Measurements from ENCODE around the gene KCND3. TPM values are rescaled to one million over a fixed set of nuclear protein-coding genes. Genes with fewer than 3 reads are reported as not detected.

Gene KCND3
- total RNA-seq, 1 donor from 2014 or later, result 2.6 TPM

- no peak for DNase-seq
Observed at GRCh38 chr1:111988377-111988742, 1.1 kb downstream of the KCND3 start.

- DNase-seq, result no peak
Observed at GRCh38 chr1:111987502-111987901, 2.0 kb downstream of the KCND3 start.

GRCh38 chr1:111983500-111983899 lies 6.0 kb downstream of the KCND3 start:
- no peak for DNase-seq

GRCh38 chr1:111982428-111982827 lies 7.0 kb downstream of the KCND3 start:
- DNase-seq, result no peak

GRCh38 chr1:111981871-111982270 lies 7.6 kb downstream of the KCND3 start:
- no peak for DNase-seq

GRCh38 chr1:111981090-111981489 lies 8.4 kb downstream of the KCND3 start:
- no peak for DNase-seq

GRCh38 chr1:111980686-111981085 lies 8.8 kb downstream of the KCND3 start:
- no peak for DNase-seq

- no peak for DNase-seq
Observed at GRCh38 chr1:111978695-111979094, 10.8 kb downstream of the KCND3 start.

- DNase-seq, result no peak
Observed at GRCh38 chr1:111977378-111977777, 12.1 kb downstream of the KCND3 start.

GRCh38 chr1:111976842-111977241 lies 12.6 kb downstream of the KCND3 start:
- DNase-seq, result no peak

- no peak for DNase-seq
Observed at GRCh38 chr1:111976332-111976731, 13.1 kb downstream of the KCND3 start.

GRCh38 chr1:111973150-111973790 lies 16.2 kb downstream of the KCND3 start:
- DNase-seq, result no peak

- DNase-seq, result no peak
Observed at GRCh38 chr1:111971396-111971795, 18.1 kb downstream of the KCND3 start.

GRCh38 chr1:111968511-111968910 lies 21.0 kb downstream of the KCND3 start:
- DNase-seq, result no peak

GRCh38 chr1:111967886-111968285 lies 21.6 kb downstream of the KCND3 start:
- DNase-seq, result no peak

GRCh38 chr1:111967067-111967690 lies 22.3 kb downstream of the KCND3 start:
- no peak for DNase-seq

- no peak for DNase-seq
Observed at GRCh38 chr1:111965781-111966443, 23.6 kb downstream of the KCND3 start.

- DNase-seq, result no peak
Observed at GRCh38 chr1:111963985-111964738, 25.3 kb downstream of the KCND3 start.

- no peak for DNase-seq
Observed at GRCh38 chr1:111961773-111962565, 27.5 kb downstream of the KCND3 start.

GRCh38 chr1:111961016-111961415 lies 28.5 kb downstream of the KCND3 start:
- no peak for DNase-seq

- no peak for DNase-seq
Observed at GRCh38 chr1:111959436-111959835, 30.0 kb downstream of the KCND3 start.

GRCh38 chr1:111958851-111959250 lies 30.6 kb downstream of the KCND3 start:
- no peak for DNase-seq

Measured in tongue (tissue), 2 donors.